GM19239 (cell line): ENCODE results near the gene SLC18B1.

Source experiments
- DNase-seq: peaks from one replicate; pipeline ENCODE4 v3.0.0; 2011; ENCODE audit warnings: low spot score; ENCODE audit not compliant: insufficient read length
- FAIRE-seq: peaks from 2 replicates; lab custom pipeline; 2011; peaks lifted over from hg19 to GRCh38; lab: Jason Lieb, UNC

SLC18B1 gene

DNA sequence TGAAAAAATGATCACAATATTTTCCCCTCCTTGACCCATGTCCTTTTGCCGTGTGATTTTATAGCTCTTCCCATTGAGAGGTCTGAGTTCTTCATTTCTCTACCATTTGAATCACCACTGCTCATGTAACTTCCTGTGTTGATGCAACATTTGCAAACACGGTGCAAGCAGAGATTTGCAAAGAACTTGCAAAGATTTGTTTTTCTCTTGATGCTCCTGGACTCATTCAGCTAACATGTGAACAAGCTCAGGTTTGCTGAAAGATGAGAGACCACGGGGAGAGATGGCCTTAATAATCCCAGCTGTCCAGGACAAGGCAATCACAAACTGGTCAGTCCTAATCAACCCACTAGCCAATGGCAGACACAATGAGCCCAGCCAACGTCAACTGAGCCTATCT, 49.3 kb downstream of the SLC18B1 start:
- peak; percentile 66 for FAIRE-seq
- no peak for DNase-seq

DNA sequence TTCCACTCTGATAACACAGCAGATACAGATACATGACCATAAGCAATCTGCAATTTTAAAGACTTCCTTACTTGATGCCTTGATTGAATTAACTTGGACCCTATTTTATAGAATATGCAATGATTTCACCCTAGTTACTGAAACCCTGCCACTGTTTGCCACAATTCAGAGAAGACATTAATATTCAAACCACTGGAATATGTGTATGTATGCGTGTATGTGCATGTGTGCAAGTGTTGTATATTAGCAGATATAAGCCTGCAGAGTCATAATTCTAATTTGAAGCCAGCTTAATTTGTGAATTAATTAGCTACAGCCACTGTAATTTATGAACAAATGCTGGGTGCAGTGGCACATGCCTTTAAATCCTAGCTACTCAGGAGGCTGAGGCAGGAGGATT, 50.0 kb downstream of the SLC18B1 start:
- DNase-seq: no peak
- FAIRE-seq: no peak

DNA sequence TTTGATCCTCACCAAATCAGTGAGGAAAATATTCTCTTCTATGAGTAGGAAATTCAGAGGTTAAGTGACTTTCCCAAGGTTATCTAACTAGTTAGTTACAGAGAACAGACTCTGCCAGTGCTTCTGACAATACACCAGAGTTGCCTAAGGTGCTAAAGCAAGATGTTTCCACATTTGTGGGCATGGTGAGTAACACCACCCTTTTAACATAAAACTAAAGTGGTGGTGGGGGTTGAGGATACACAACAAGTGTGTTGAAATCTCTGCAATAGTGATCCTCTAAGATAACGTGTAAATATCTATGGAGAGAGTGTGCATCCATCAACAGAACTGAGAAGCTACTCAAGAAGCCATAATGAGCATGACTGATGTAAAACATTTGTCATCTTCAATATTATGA, 52.4 kb downstream of the SLC18B1 start:
- no peak for FAIRE-seq
- DNase-seq: no peak

DNA sequence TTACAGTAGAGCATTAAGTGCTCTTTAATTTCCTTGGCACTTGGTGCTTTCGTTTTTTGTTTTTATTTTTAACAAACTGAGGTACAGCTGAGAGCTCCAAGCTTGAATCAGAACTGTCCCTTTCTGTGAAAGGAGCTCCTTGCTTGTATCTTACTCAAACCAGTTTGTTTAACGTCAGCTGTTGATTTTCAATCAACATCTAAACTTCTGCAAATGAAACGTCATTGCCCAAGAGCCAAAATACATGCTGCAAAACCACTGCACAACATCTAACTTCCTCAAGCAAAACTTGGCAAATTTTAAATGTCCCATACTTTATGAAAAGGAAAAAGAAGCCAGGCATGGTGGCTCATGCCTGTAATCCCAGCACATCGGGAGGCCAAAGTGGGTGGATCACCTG, 55.9 kb downstream of the SLC18B1 start:
- no peak for FAIRE-seq
- no peak for DNase-seq

DNA sequence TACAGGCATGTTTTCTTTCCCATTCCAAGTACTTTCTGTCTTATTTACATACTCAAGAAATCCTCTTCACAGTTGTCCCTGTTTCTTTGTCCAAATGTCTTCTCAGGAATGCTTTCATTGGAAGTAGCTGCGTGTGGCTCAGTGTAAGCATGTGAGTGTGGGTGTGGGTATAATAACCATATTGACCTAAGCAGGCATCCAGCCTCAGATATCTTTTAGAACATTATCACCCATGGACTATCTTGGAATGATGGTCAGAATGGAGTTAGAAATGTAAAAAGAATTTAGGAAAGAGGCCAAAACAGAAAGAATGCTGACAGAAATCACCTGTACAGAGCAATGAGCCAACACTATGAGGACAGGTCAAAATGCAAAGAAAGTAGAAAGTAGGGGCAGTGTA, 57.2 kb downstream of the SLC18B1 start:
- DNase-seq (no peak), FAIRE-seq (no peak)

DNA sequence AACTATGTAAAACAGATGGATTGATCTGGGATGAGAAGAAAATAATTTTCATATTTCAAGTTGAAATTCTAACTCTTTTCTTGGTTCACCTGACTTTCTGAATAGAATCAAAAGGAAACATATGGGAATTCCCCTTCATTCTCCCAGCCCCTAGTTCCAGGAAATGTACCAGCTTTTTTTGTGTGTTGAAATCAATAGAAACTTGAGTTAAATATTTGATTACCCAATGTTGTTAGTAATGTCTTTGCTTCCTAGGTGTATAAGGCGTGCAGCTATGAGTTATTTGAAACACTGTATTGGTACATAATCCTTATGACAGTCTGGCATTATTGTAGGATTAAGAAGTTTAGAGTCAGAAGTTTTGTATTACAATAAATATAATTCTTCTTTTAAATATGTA, 62.2 kb downstream of the SLC18B1 start:
- FAIRE-seq: no peak
- no peak for DNase-seq

DNA sequence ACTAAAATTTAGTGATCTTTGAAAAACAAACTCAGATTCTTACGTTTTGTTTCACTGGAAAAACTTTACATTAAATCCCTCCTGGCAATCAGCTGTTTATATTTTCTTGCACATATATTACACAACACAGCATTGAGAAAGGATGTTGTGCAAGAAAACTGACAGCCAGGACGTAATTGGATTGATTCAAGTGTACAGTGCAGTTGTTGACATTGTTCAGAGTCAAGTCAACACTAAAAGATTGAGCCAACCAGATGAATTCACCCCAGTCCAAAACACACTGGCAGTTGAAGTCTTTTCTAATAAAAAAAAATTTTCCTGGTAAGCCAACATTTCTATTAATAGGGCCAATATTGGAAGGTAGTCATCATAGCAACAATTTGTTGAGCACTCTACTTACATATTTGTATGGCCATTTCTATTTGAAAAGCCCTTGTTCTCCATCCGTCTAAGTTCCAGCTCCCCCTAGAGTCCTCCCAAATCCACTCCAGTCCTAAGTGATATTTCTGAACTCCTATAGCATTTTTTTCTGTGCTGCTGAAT, 63.7 kb downstream of the SLC18B1 start:
- FAIRE-seq: no peak
- no peak for DNase-seq

DNA sequence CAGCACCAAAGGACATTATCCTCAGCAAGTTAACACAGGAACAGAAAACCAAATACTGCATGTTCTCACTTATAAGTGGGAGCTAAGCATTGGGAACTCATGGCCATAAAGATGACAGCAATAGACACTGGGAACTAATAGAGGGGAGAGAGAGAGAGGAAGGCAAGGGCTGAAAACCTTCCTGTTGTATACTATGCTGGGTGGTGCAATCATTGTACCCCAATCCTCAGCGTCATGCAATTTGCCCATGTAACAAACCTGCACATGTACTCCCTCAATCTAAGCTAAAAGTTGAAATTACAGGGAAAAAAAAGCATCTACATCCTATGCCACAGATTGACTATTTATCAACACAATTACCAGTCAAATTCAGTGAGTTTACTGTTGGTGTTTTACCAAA, 64.6 kb downstream of the SLC18B1 start:
- DNase-seq (no peak), FAIRE-seq (no peak)

DNA sequence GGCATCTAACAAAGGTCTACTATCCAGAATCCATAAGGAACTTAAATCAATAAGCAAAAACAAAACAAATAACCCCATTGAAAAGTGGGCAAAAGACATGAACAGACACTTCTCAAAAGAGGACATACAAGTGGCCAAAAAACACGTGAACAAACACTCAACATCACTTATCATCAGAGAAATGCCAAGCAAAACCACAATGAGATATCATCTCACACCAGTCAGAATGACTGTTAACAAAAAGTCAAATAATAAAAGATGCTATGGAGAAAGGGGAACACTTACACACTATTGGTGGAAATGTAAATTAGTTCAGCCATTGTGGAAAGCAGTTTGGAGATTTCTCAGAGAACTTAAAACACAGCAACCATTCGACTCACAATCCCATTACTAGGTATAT, 65.2 kb downstream of the SLC18B1 start:
- DNase-seq (no peak), FAIRE-seq (no peak)

DNA sequence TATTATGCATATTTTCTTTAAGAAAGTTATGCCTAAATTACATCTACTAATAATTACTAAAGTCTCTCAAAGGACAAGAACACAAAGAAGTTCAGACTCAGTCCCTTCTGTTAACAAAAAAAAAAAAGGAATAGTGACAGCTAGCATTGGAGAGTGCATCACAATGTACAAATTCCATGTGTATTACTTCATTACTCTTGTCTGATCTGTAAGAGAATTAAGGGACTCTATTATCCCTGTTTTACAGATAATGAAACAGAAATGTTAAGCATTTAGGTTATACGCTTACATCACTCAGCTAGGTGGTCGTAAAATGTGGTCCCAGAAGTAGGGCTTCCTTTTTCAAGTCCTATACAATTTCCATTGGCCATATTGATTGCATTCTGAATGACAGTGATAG, 67.4 kb downstream of the SLC18B1 start:
- no peak for DNase-seq
- FAIRE-seq: no peak

DNA sequence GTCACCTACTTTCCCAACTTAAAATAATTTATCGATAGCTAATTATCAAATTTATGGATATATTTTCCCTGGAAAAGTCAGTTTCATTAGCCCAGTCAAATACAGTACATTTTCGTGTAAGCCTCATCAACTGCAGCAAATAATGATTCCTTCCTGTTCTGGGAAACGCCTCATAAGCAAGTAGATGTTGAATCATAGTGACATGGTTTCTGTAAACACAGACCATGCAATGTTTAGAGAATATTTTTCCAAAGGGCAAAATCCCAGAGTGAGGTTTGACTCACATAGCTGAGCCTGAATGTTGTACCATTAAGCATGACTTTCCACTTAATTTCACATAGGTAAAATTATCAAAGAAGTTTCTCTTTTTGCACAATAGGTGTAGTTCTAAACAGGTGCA, 67.9 kb downstream of the SLC18B1 start:
- FAIRE-seq: no peak
- no peak for DNase-seq

DNA sequence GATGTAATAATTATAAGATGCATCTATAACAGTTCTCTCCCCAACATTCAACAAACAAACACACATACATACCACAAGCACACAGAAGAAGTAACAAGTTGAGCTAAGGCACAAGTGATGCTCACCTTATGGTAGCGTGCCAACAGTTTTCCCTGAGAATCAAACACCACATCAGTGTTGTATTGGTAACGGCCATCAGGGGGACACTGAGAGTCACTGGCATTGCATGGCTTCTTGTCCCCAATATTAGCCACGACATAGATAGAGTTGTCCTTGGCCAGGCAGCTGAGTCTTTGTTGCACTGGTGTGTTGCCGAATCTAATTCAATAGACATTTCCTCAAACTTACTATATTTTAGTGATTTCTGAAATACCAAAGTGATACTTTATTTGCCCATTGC, 69.8 kb downstream of the SLC18B1 start:
- DNase-seq: no peak
- FAIRE-seq: no peak

DNA sequence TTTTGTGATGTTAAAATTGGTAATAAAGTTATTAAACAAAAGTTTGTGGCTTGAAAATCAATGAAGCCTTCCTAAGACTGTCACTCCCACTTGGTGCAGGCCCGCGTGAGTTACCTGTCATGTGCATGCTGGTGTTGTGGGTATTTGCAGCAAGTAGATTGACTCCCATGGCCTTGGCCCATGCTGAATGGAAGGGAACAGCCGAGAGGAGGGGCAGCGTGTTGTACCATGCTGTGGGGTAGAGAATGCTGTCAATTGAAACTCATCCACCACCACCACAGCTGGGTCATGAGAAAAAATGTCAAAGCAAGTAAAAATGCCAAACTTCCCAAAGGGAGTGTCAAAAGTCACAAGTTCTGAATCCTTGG, 71.8 kb downstream of the SLC18B1 start:
- no peak for DNase-seq
- FAIRE-seq: no peak

DNA sequence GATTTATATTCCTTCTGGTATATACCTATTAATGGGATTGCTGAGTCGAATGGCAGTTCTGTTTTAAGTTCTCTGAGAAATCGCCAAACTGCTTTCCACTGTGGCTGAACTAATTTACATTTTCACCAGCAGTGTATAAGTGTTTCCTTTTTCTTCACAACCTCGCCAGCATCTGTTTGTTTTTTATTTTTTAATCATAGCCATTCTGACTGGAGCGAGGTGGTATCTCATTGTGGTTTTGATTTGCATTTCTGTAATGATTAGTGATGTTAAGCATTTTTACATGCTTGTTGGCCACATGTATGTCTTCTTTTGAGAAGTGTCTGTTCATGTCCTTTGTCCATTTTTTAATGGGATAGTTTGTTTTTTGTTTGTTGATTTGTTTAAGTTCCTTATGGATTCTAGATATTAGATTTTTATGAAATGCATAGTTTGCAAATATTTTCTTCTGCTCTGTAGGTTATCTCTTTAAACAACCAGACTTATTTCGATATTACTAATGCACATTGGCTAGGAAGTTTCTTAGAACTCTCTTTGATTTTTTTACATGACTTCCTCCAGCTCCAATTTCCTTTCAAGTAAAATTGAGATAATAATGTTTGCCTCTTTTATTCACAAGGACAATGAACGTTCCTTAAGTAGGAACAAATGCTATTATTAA, 72.4 kb downstream of the SLC18B1 start:
- DNase-seq: no peak
- peak; percentile 42 for FAIRE-seq

DNA sequence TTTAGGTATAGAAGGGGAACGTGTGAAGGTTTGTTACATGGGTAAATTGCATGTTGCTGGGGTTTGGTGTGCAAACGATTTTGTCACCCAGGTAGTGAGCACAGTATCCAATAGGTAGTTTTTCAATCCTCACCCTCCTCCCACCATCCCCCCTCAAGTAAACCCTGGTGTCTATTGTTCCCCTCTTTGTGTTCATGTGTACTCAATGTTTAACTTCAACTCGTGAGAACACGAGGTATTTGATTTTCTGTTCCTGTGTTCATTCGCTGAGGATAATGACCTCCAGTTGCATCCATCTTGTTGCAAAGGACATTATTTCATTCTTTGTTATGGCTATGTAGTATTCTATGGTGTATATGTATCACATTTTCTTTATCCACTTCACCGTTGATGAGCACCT, 73.0 kb downstream of the SLC18B1 start:
- FAIRE-seq (no peak), DNase-seq (no peak)

DNA sequence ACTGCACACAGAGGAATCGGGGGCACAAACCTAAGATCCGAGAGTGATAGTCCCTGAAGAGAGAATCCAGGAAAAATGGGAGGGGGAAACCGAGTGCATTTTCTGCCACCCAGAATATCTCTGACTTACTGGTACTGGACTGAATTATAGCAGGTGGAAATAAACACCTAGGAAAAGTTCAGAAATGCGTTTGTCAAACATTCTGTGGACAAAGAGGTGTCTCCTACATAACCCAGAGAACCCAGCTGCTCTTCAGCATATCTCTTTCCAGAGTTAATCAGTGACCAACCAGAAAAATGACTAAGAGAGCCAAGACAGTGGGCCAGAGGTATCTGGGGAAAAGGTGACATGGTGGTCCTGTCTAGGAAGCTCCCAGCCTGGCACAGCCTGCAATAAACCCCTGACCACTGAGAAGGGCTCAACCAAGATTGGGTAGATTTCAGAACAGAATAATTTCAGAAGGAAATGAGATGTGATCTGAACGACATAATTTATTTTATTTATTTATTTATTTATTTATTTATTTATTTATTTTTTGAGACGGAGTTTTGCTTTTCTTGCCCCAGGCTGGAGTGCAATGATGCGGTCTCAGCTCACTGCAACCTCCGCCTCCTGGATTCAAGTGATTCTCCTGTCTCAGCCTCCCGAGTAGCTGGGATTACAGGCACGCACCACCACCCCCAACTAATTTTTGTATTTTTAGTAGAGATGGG, 78.5 kb downstream of the SLC18B1 start:
- no peak for FAIRE-seq
- no peak for DNase-seq
